Epidermal melanocyte (primary cell): ENCODE results near the gene SOCS3.
A peak's percentile ranks its signal among the peaks of the same experiment; 100 is the strongest.

Source experiments
- DNase-seq: peaks from one replicate; pipeline ENCODE4 v3.0.0; 2011; ENCODE audit warnings: low spot score; ENCODE audit not compliant: insufficient read length

SOCS3 gene

DNA sequence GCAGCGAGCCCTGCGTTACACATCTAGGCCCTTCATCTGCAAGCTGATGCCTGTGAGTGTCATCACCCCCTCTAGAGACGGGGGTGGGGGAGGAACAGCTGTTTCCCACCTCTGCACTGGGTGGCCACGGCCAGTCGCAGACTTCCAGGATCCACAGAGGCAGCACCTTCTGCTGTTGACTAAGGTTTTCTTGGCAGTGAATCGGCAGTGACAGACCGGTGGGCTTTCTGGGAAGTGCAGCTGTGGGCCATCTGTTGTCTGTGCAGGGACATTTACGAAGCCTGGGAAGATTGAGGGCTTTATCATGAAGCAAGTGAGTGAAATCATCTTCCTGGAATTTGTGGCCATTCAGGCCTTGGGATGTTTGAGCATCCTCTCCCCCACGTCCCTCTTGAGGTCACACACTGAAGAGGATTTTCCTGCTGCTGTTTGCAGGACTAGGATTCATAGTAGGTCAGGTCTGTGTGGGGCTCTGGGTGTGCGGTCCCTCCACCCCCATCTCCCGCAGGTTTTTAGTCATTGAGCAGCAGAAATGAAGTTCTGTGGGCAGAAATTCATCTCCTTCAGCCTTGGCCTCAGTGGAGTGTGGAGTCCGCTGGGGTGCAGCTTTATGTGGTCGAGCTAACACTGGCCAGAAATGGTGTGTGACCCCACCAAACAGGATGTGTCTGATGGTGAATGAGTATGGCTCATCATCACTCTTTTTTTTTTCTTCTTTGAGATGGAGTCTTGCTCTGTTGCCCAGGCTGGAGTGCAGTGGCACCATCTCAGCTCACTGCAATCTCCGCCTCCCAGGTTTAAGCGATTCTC, 30.6 kb upstream of the SOCS3 start:
- DNase-seq, result no peak

DNA sequence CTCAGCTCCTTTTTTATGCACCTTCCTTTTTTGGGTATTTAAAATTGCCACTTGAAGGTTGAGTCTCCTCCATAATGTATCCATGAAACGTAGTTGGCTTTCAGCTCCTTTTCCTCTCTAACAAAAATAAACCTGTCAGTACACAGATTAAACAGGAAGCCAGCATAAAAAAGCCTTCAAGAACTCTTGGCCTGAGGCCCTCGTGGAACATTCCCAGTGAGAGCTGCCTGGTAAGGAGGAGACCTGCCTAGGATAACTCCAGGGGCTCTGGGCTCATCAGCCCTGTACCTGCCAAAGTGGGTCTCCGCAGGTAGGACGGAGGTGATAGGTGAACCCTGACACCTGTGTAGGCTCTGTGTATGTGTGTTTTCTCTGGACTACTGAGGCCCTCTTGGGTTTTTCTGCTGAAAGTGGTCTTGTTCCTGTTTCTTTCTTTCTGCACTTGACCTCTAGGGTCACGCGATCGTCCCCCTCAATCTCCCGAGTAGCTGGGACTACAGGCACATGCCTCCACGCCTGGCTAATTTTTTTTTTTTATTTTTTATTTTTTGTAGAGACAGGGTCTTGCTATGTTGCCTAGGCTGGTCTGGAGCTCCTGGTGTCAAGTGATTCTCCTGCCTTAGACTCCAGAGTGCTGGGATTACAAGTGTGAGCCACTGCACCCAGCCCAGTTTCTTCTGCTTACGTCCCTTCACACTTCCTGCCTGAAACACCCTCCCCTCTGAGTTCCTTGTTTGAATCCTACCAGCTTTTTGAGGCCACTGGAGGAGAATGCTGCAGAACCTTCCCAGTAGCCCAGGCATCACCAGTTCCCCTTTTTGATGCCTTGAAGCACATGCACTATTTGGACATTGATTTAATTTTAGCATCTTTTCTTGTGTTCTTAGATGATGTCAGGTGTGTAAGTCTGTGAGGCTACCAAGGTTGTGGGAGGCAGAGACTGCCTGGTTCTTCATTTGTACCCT, 28.4 kb upstream of the SOCS3 start:
- no peak for DNase-seq

DNA sequence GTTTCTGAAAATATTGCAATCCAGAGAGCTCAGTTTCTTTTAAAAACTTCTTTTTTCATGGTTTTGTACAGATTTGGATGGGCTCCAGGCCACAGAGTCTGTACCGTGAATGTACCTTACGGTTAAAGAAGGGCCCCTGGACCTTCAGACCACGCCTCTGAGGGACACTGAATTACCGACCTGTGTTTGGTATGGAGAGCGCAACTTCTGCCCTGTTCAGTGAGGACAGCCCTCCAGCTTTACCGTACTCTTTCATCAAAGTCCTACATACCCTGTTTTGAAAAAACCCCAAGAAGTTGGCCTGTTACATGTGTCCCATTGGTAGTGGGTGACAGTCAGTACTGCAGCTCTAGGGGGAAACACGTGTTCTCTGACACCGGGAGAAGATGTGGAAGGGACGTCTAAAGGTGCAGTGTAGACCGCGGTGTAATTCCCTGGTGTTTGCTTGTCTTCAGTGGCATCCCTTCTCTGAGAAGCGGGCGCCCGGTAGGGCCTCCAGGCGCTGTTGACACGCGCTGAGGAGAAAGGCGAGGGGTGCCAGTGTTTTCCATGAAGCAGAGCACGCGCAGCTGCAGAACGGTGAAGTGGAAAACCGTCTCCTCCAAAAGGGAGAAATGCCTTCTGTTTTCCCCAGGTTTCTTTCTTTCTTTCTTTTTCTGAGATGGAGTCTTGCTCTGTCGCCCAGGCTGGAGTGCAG, 24.8 kb upstream of the SOCS3 start:
- DNase-seq, result no peak

DNA sequence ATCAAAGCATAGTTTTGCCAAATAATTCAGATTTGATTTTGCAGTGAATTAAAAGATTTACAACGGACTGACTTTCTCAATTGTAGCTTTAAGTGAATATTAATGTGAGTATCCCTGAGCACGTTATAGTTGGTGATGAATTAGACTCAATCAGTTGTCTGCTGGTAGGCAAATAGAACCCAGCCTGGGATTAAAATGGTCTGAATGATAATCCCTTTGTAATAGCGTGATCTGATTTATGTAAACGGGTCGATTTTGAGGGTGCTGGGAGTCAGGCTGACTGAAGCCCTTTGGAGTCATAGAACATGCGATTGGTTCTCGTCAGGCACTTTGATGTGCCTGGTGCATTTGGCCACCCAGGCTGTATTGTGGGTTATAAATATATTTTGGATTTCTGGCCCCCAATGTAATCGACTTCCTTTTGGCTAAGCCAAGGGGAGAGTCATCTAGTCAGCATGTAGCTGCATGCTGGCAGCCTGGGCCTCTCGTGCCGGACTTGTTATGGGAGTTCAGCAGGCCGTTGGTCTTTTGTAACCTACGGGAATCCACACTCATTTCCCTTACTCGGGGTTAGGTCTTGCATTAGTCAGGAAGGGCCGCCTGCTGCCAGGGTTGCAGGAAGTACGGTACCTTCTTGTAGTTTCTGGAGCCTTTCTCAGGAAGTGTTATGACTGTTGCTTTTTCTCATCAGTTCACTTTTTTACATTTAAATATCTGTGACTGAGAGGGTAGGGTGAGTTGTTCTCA, 24.0 kb upstream of the SOCS3 start:
- peak; percentile 47 for DNase-seq

DNA sequence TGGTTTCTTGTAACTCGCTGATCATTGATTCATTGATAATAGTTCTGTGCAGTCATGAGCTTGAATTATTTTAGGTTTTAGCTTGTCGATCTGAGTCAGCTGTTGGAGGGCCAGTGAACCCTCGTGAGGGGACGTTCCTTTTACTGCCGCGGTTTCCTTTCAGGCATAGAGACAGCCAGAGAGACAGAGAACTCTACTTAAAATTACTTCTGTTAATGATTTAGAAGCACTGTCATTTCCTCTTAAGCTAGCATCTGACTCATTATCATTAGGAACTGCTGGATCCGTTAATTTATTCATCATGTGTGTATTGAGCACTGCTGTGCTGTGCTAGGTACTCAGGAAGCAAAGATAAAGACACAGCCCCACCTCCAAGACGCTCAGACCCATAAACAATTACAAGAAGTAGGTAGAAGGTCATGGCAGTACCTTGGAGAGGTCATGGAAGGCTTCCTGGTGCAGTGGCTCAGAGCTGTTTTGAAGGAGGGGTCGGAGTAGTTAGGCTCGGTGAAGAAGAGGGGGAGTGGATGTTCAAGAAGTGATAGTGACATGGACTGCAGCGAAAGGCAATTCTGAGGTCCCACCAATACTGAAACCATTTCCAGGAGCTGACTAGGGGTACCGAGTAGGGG, 21.8 kb upstream of the SOCS3 start:
- no peak for DNase-seq

DNA sequence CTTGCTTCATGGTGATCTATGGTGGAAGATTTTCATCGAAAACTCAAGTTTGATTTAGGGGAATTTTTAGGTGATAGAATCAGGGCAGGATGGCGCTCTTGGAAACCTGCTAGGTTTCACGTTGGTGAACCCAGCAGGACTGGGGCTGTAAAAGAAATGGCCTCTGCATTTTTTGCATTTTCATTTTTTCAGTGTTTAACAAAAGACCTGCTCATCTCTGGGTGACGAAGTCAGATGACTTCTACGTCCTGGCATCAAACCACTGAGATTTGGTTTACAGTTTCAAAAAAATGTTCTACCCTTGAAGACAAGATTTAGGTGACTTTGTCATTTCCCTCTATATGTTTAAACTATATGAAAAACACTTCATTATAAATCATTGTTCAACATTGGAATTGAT, 20.5 kb upstream of the SOCS3 start:
- no peak for DNase-seq

DNA sequence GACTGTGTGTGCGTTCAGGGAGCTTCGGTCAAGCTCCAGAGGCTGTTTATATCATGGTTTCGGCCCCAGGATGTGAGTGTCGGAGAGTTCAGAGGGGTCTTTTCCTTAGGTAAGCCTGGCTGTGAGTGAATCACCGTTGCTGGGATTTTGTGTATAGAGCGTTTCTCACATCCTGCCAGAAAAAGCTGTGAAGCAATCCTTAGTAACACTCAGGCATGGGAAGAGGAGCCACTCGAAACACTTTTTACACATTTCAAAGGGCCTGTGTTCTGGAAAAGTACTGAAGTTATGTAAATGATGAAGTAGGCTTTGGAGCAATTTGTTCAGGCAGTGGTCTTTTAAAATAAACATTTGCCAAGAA, 19.2 kb upstream of the SOCS3 start:
- no peak for DNase-seq

DNA sequence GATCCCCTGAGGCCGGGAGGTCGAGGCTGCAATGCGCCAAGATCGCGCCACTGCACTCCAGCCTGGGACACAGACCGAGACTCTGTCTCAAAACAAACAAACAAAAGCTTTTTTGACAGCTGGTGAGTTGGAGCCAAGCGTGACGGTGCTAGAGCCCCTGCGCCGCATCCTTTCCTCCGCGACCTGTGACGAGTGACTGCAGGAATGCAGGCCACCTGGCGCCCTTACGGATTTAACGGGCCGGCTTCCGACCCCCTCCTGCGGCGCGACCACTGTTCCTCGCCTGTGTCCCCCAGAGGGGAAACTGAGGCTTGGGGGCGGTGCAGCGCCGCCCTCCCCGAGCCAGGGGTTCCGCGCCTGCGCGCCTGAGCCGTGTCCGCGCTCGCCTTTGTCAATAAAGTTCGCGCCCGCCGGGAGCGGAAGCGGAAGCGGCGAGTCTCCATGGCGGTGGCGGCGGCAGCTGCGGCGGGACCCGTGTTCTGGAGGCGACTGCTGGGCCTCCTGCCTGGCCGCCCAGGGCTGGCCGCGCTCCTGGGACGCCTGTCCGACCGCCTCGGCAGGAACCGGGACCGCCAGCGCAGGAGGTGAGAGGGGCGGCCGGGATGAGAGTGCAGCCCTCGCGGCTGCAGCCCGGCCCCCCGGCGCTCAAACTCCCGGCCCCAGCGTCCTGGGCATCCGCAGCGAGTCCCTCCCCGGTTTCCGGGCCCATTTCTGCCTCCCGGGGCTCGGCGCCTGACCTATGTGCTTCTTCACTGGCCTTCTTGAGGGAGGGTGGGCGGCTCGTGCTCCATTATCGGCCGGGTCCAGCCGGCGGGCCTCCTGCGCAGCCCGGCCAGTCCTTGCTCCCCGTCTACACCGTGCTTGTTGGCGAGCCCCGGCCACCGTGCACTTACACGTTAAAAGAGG, 18.6 kb upstream of the SOCS3 start, which contains the start of gene PGS1:
TSS of gene PGS1 (plus strand) at position 425 of the 906 bp plus-strand sequence. CDS start at position 442, 17 bp downstream.
- peak; percentile 73 for DNase-seq

DNA sequence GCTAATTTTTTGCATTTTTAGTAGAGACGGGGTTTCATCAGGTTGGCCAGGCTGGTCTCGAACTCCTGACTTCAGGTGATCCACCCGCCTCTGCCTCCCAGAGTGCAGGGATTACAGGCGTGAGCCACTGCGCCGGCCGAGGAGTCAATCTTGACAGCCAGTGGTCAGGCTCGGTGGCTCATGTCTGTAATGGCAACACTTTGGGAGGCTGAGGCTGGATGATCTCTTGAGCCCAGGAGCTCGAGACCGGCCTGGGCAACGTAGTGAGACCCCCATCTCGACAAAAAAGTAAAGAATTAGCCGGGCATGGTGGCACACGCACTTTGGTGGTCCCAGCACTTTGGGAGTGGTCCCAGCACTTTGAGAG, 18.0 kb upstream of the SOCS3 start:
- DNase-seq, result no peak

DNA sequence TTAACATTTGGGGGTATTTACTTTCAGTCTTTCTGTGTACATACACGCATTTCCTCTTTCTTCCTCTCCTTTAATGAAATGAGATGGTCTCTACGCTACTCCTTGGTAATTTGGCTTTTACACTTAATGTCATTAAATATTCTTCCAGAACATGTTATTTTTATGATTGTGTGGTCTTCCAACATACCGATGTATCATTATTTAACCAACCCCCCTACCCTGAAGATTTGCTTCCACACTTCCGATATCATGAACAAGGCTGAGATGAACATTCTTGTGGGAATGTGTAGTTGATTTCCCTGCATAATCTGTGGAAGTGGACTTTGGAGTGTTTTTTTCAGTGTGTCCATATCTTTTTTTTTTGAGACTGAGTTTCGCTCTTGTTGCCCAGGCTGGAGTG, 16.3 kb upstream of the SOCS3 start:
- DNase-seq, result no peak

DNA sequence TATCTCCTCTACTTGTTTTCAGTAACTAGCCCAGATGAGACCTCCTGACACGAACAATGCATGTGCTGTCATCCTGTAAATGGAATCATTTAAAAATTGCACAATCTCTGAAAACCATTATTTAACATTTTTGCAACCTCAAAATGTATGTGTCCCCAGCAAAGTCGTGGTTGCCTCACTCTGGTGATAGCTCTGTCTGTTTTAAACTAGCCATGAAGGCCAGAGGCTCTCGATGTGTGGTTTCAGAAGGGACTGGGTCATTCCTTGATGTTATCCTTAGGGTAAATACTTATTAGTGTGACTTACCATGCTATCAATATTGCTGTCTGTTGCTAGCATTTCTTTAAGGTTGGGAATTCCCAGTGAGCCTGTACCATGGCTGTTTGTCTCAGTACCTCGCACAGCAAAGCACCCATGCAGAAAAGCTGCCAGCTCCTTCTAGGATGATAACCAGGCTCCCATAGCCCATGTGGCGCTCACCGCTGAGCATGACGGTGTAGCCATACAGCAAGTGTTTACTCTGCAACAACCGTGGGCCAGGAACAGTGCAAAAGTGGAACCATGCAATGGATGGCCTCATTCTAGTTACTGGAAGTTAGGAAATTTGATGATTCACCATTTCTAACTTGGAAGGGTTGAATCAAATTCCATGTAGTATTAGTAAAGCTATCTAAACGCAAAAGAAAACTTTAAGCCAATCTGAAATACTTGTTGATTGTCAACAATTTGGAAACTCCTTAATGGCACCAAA, 15.7 kb upstream of the SOCS3 start:
- peak; percentile 64 for DNase-seq

DNA sequence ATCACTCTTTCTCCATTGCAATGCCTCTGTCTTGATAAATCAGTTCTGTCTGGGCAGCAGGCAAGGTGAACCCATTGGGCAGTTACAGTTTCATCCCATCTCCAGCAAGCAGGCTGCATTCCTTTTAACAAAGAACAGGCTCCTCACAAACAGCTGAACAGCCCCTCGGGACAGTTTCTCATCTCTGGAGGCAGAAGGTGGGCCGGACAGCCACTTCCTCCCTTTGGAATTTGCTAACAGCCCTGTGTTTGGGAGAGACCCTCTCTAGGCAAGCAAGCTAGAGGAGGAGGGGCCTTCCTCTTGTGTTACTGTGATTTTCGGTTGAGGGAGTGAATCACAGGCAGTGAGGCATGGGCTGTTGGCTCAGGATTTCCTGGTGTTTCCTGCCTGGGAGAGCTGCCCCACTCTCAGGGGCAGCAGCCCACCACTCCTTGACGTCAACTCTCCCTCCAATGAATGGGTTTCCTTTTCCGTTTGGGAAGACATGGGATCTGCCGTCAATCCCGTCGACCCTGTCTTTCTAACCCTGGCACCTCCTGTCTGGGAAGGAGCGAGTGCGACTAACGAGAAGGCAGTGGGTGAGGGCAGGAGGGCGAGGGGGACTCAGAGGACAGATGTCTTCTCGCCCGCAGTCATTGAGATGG, 14.9 kb upstream of the SOCS3 start:
- no peak for DNase-seq

DNA sequence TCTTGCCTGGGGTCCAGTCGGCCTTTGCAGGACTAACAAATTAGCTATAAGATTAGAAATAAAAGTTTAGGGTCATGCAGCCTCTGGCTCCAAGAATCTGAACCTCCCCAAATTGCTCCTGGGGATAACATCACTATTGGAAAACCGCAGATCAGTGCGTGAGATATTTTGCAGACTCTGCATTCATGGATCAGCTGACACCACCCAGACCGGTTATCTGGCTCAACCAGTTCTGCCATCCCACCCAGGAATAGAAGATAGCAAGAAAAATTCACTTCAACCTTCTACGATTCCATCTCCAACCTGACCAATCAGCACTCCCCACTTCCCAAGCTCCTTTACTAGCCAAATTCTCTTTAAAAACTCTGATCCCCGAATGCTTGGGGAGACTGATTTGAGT, 14.3 kb upstream of the SOCS3 start:
- DNase-seq, result no peak

DNA sequence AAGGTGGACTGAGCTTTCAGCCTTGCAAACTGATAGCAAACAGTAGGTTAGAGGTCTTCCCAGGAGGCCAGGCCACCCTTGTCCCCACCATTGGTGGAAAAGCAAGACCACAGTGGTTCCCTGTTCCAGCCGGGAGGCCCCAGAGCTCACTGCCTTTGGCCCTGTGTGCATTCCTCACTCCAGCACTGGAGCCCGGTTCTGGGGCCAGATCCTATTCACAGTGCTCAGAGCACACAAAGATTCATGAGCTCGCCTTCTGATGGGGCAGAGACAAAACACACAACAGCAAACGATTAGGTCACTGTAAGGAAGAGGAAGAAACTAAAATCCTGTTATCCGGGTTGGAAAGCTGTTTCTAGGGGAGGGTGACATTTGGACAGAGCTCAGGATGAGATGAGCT, 13.0 kb upstream of the SOCS3 start:
- no peak for DNase-seq

DNA sequence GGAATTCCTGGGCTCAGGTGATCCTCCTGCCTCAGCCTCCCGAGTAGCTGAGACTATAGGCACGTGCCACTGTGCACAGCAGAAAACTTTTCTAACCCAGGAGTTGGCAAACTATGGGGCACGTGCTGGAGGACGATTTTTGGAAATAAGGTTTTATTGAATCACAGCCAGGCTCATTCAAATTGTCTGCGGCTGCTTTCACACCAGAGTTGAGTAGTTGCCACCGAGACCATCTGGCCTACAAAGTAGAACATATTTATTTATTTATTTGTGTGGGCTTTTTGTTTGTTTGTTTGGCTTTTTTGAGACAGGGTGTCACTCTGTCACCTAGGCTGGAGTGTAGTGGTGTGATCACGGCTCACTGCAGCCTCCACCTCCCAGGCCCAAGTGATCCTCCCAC, 11.2 kb upstream of the SOCS3 start:
- no peak for DNase-seq

DNA sequence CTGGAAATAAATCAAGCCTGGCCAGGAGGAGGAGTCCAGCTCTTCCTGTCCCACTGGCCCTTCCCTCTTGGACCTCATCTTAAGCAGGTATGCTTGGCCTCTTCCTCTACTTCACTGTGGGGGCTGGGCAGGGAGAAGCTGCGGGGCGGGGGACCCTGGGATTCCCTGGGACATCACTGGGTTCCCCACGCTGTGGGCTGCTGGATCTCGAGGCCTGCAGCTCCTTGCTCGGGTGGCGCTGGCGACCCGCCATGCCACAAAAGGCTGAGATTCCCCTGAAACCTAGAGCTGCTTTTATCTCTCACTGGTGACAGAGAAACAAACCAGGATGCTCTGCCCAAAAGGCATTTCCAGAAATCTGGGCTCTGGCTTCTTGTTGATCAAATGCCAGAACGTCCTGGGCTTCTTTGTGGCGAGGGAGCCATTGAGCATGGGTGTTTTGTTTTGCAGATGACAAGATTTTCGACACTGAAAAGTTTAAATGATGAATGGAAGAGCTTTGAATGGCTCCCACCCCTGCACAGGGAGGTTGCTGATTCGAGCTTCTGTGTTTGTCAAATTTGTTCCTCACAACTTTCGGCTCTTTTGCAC, 10.0 kb upstream of the SOCS3 start:
- no peak for DNase-seq

DNA sequence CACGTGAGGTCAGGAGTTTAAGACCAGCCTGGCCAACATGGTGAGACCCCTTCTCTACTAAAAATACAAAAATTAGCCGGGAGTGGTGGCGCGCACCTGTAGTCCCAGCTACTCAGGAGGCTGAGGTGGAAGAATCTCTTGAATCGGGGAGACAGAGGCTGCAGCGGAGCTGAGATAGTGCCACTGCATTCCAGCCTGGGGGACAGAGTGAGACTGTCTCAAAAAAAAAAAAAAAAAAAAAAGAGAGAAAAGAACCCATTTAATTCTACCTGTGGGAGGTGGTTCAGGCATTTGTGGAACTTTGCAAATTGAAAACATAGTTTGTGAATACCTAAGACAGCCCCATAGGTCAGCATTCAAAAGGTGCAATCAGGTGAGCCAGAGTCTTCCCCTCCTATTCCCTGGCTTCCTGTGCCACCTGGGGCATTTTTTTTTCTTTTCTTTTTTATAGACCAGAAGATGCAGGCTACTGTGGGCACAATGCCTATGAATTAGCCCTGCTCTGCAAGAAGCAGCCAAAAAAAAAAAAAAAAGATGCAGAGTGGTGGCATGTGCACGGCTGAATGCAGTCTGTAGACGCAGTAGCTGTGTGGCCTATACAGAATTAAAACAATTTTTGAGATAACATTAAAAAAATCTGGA, 9.1 kb upstream of the SOCS3 start:
- no peak for DNase-seq

DNA sequence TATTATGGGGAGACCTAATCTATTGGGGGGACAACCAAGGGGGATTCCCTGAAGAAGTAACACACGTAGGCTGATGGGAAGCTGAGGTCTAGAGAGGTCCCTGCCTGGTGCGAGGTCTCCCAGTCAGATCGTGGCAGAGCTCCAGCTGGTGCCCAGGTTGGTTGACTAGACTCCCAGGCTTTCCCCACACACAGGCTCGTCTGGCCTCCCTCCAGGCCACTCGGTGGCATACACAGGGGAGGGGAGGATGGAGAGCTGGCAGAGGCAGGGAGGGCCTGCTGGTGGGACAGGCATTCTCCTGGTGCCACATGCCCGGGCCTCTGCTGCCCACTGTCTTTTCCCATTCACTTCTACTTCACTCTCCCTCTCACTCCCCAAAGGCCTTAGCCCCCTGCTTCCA, 8.5 kb upstream of the SOCS3 start:
- DNase-seq, result no peak
